HCT116 (cell line): Measurements from ENCODE around the gene GRIA4. TPM values are rescaled to one million over a fixed set of nuclear protein-coding genes. Genes with fewer than 3 reads are reported as not detected.

Experiments used
- ATAC-seq: fragments of 200-7000 bp; cut with Tn5 transposase; 2 replicates; pipeline ENCODE4 v1.9.1; 2020; ENCODE audit warnings: mild to moderate bottlenecking, moderate library complexity
- BruUV-seq: library from RNA; stranded (reverse); fragments of 400-500 nt; replicated peaks from 2 replicates; lab custom pipeline; 2021; lab: Mats Ljungman, UMichigan
- CTCF ChIA-PET: fragments of 300-600 bp; sonication (Branson Sonifier 250); formaldehyde crosslinking; loops from one replicate; lab custom pipeline; 2021; ENCODE audit warnings: antibody characterized with exemption; lab: Charles Lee
- POLR2A ChIA-PET: fragments of 300-600, 350-600 bp; sonication (Branson Sonifier 250); formaldehyde crosslinking; loops from one replicate; lab custom pipeline; 2021; ENCODE audit warnings: antibody characterized with exemption; lab: Charles Lee
- RAD21 ChIA-PET, 2 experiments: fragments of 300-600 bp; sonication (Branson Sonifier 250); formaldehyde crosslinking; loops; one replicate each; lab custom pipeline; 2023; ENCODE audit warnings: low total read pairs in 2 of 2; ENCODE audit not compliant: uncharacterized antibody in 2 of 2, unreplicated experiment in 2 of 2, low non-redundant PET in 1 of 2; lab: Charles Lee
- DNase-seq: peaks from one replicate; pipeline ENCODE4 v3.0.0-alpha.2; 2010; ENCODE audit warnings: low read depth, low spot score
- H2AFZ ChIP-seq: fragments of 200-600 bp; shearing (Covaris generic), sonication (generic); 2 replicates; pipeline ENCODE4 v1.6.1; 2017; ENCODE audit warnings: low read depth, mixed run types, mixed read lengths, antibody characterized with exemption, low read length; ENCODE audit not compliant: poor library complexity, severe bottlenecking
- H3K27ac ChIP-seq: 2 replicates; pipeline ENCODE4 v1.5.1; 2012; ENCODE audit warnings: low read depth, low read length
- H3K27me3 ChIP-seq: fragments of 200-600 bp; sonication (generic); 2 replicates; pipeline ENCODE4 v1.6.1; 2016; ENCODE audit warnings: mixed run types, low read length, mixed read lengths; ENCODE audit not compliant: insufficient read depth
- H3K36me3 ChIP-seq, 2 experiments: fragments of 200-500 bp in 1 of 2; fragments of 200-600 bp in 1 of 2; sonication (Bioruptor generic) in 1 of 2; sonication (generic) in 1 of 2; 2 replicates each; pipeline versions ENCODE4 v1.5.1 to v1.6.1; 2014 to 2016; ENCODE audit warnings: low read length in 2 of 2, inconsistent platforms in 1 of 2, mixed read lengths in 1 of 2, mixed run types in 1 of 2; ENCODE audit not compliant: insufficient read depth in 2 of 2, control insufficient read depth in 1 of 2
- H3K4me1 ChIP-seq, 2 experiments: fragments of 200-600 bp in 1 of 2; sonication (generic) in 1 of 2; 2 replicates each; pipeline versions ENCODE4 v1.5.1 to v1.6.1; 2012 to 2017; ENCODE audit warnings: low read length in 2 of 2, inconsistent platforms in 1 of 2, mild to moderate bottlenecking in 1 of 2, mixed read lengths in 1 of 2, mixed run types in 1 of 2, moderate library complexity in 1 of 2; ENCODE audit not compliant: insufficient read depth in 2 of 2, control insufficient read depth in 1 of 2
- H3K4me2 ChIP-seq: fragments of 200-600 bp; sonication (generic); 2 replicates; pipeline ENCODE4 v1.6.1; 2017; ENCODE audit warnings: mixed run types, low read length, mixed read lengths
- H3K4me3 ChIP-seq, 2 experiments: fragments of 200-600 bp in 1 of 2; sonication (generic) in 1 of 2; replicated peaks in 1 of 2; 2 replicates each; pipeline ENCODE4 v1.5.1; 2011 to 2016; ENCODE audit warnings: low read length in 2 of 2, control low read depth in 1 of 2, low read depth in 1 of 2, mild to moderate bottlenecking in 1 of 2, mixed read lengths in 1 of 2, mixed run types in 1 of 2
- H3K79me2 ChIP-seq: fragments of 200-600 bp; sonication (generic); 2 replicates; pipeline ENCODE4 v1.6.1; 2017; ENCODE audit warnings: mild to moderate bottlenecking, mixed run types, low read length, moderate library complexity, mixed read lengths; ENCODE audit not compliant: insufficient read depth
- H3K9ac ChIP-seq: fragments of 200-600 bp; sonication (generic); 2 replicates; pipeline ENCODE4 v1.6.1; 2016; ENCODE audit warnings: low read length, mixed read lengths
- H3K9me2 ChIP-seq: fragments of 200-600 bp; sonication (generic), shearing (Covaris generic); 2 replicates; pipeline ENCODE4 v1.6.1; 2017; ENCODE audit warnings: mixed run types, mild to moderate bottlenecking, moderate library complexity; ENCODE audit not compliant: insufficient read depth
- H3K9me3 ChIP-seq, 2 experiments: fragments of 200-500 bp in 1 of 2; fragments of 200-600 bp in 1 of 2; sonication (Bioruptor generic) in 1 of 2; sonication (generic) in 1 of 2; 2 replicates each; pipeline ENCODE4 v1.6.1; 2014 to 2017; ENCODE audit warnings: low read length in 2 of 2, mixed read lengths in 2 of 2, inconsistent platforms in 1 of 2, low read depth in 1 of 2, mild to moderate bottlenecking in 1 of 2, mixed run types in 1 of 2, moderate library complexity in 1 of 2; ENCODE audit not compliant: control insufficient read depth in 1 of 2, insufficient read depth in 1 of 2
- H4K20me1 ChIP-seq: fragments of 200-600 bp; sonication (generic), shearing (Covaris generic); 2 replicates; pipeline ENCODE4 v1.6.1; 2017; ENCODE audit warnings: mixed run types, mild to moderate bottlenecking, moderate library complexity; ENCODE audit not compliant: insufficient read depth
- ATF3 ChIP-seq: IDR thresholded peaks from 2 replicates; pipeline ENCODE4 v1.6.1; 2012
- EGR1 ChIP-seq: IDR thresholded peaks from 2 replicates; pipeline ENCODE4 v1.6.1; 2012; ENCODE audit warnings: low read depth
- FOSL1 ChIP-seq: IDR thresholded peaks from 2 replicates; pipeline ENCODE4 v1.6.1; 2012; ENCODE audit warnings: low read depth
- MAX ChIP-seq: IDR thresholded peaks from 2 replicates; pipeline ENCODE4 v1.6.1; 2012
- POLR2A ChIP-seq: IDR thresholded peaks from 2 replicates; pipeline ENCODE4 v1.7.0; 2011; ENCODE audit warnings: borderline replicate concordance; ENCODE audit not compliant: insufficient read depth, insufficient read length; ENCODE audit errors: extremely low read depth
- RAD21 ChIP-seq: IDR thresholded peaks from 2 replicates; pipeline ENCODE4 v1.6.1; 2012; ENCODE audit warnings: low read depth, mild to moderate bottlenecking
- SIN3A ChIP-seq: IDR thresholded peaks from 2 replicates; pipeline ENCODE4 v1.6.1; 2012; ENCODE audit warnings: low read depth
- SRF ChIP-seq: IDR thresholded peaks from 2 replicates; pipeline ENCODE4 v1.6.1; 2012; ENCODE audit warnings: low read depth
- YY1 ChIP-seq: IDR thresholded peaks from 2 replicates; pipeline ENCODE4 v1.6.1; 2011; ENCODE audit warnings: low read length, low read depth, moderate library complexity, mild to moderate bottlenecking; ENCODE audit not compliant: insufficient replicate concordance; ENCODE audit errors: extremely low read depth
- intact Hi-C: fragments of 100-400 bp; cut with micrococcal nuclease; formaldehyde crosslinking; loops from 2 replicates; pipeline ENCODE4 v1.10.0; 2022
- total RNA-seq: library from RNA; stranded (reverse); gene quantifications from one replicate; pipeline ENCODE4 v1.2.1, GENCODE V29; 2021; ENCODE audit not compliant: unreplicated experiment

Gene GRIA4
- total RNA-seq, 1 experiment from 2014 or later, result not detected

DNA sequence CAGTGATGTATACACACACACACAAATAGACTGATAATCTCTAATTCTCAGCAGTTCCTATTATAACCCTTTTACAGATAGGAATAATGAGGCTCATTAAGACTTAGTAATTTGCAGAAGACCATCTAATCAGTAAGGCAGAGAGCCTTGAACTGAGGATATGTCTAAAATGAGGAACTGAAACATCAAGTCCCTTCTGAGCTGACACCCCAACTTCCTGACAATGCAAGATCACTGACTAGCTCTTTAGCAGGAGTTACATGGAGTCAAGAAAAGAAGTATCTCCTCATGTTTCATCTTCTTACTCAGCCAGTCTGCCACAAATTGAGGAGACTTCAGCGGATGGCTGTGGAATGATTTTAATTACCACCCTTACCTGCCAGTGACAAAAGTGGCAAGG lies 219.2 kb downstream of the GRIA4 start:
- ChIA-PET CTCF (no interaction called here), POLR2A (no interaction called here)
- intact Hi-C loops, result no loop called here

DNA sequence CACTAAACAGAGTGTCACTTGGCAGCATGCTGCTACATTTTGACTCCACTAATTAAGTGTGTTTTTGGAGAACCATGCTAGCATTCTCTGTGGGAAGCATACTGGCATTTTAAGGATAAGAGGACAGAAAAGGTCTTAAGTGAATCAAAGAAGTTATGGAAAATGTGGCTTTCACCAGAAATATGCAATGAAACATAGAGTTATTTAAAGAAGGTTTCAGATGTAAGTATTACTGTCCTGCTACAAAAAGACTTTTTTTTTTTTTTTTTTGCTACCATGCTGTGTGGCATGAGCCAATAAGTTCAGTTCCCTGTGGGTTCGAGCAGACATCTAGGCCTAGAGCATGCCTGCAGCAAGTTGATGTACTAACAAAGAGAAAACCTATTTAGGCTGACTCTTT lies 224.6 kb downstream of the GRIA4 start:
- ChIA-PET RAD21 (no interaction called here), POLR2A (no interaction called here), CTCF (no interaction called here)
- intact Hi-C loops, result no loop called here
- Histone ChIP-seq H2AFZ (no peak overlapping the region), H3K9me2 (no peaks in the 10 kb centered on the region), H3K27ac (no peak overlapping the region), H3K4me2 (no peak overlapping the region), H3K9ac (no peak overlapping the region), H3K79me2 (no peaks in the 10 kb centered on the region), H3K36me3 (no peaks in the 10 kb centered on the region), H3K4me3 (no peak overlapping the region), H3K4me1 (peaks cover 0 to 6% of the 10 kb centered on the region in 2 experiments; a peak in 1 of 4 replicates), H3K9me3 (no peaks in the 10 kb centered on the region), H4K20me1 (no peaks in the 10 kb centered on the region), H3K27me3 (no peaks in the 10 kb centered on the region)
- DNase-seq (no peak), ATAC-seq (no peak)
- no peak for TF ChIP-seq POLR2A
- no peak for TF ChIP-seq ATF3
- no peak for TF ChIP-seq RAD21
- no peak for TF ChIP-seq FOSL1
- BruUV-seq, result no TSS peak

More for the DNA sequence above, 219.2 kb downstream of the GRIA4 start:
- Histone ChIP-seq H3K27me3 (no peaks in the 10 kb centered on the region), H3K9me2 (no peaks in the 10 kb centered on the region), H4K20me1 (no peaks in the 10 kb centered on the region), H3K9ac (no peak overlapping the region), H3K4me3 (no peak overlapping the region), H3K36me3 (no peaks in the 10 kb centered on the region), H3K79me2 (no peaks in the 10 kb centered on the region), H2AFZ (no peak overlapping the region), H3K4me2 (no peak overlapping the region), H3K27ac (no peak overlapping the region), H3K9me3 (no peaks in the 10 kb centered on the region), H3K4me1 (no peaks in the 10 kb centered on the region)
- no peak for ATAC-seq
- TF ChIP-seq SIN3A (no peak), MAX (no peak), YY1 (no peak), EGR1 (no peak), SRF (no peak)
- no TSS peak for BruUV-seq
- RAD21 ChIA-PET, result no interaction called here
- no peak for DNase-seq
